Anterior cingulate cortex (tissue), 58 donors: Measurements from ENCODE around the gene LRP10.
"Not testable (repeated sequence)": the region's sequence is repeated elsewhere in the genome, so short reads cannot be mapped to it uniquely, and the experiment has no call there.

ENCODE experiments used
- DNase-seq, 58 donors: peaks; one replicate each; lab custom pipeline; 2025; lab: John Stamatoyannopoulos, UW

Gene LRP10

DNA sequence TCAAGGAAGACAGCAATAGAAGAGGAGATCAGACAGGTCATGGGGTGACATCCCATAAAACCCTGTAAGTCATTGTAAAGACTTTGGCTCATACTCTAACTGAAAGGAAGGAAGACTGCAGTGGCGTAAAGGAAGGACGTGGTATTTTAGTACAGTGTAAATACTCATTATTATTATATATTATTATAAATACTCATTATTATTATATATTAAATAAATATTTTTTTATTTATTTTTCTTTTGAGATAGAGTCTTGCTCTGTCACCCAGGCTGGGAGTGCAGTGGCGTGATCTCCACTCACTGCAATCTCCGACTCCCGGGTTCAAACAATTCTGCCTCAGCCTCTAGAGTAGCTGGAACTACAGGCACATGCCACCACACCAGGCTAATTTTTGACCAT is 15.1 kb upstream of the LRP10 start:
- DNase-seq, result no peak

DNA sequence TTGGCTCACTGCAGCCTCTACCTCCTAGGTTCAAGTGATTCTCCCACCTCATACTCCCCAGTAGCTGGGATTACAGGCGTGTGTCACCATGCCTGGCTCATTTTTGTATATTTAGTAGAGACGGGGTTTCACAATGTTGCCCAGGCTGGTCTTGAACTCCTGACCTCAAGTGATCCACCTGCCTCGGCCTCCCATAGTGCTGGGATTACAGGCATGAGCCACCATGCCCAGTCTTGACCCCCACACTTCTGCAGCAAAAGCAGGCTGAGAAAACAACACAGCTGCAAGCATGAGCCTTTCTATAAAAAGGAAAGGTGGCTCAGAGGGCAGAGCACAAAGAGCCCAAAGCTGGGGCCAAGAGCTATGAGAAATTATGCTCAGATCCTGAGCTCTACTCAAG is 11.2 kb upstream of the LRP10 start:
- not testable (repeated sequence) for DNase-seq

DNA sequence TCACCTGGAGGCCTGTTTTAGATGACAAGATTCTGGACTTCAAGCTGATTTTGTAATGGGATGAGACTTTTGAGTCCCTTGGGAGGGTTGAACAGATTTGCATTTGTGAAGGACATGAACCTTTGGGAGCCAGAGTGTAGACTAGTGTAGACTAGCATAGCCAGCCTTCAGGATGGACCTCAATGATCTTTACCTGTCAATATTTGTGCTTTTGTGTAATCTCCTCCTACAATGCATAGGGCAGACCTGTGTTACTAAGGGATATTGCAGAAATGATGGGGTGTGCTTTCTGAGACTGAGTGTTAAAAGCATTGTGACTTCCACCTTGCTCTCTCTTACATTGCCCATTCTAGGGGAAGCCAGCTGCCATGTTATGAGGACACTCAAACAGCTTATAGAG is 9.9 kb upstream of the LRP10 start:
- DNase-seq, result no peak

DNA sequence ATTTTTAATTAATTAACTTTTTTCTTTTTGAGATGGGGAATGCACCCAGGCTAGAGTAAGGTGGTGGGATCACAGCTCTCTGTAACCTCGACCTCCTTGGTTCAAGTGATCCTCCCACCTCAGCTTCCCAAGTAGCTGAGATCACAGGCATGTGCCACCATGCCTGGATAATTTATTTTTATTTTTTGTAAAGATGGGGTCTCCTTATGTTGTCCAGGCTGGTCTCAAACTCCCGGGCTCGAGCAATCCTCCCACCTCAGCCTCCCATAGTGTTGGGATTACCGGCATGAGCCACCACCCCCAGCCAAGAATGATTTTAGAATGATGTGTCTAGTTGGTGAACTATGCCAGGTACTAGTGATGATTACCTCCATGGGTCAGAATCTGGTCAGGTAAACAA is 6.6 kb upstream of the LRP10 start:
- no peak for DNase-seq

DNA sequence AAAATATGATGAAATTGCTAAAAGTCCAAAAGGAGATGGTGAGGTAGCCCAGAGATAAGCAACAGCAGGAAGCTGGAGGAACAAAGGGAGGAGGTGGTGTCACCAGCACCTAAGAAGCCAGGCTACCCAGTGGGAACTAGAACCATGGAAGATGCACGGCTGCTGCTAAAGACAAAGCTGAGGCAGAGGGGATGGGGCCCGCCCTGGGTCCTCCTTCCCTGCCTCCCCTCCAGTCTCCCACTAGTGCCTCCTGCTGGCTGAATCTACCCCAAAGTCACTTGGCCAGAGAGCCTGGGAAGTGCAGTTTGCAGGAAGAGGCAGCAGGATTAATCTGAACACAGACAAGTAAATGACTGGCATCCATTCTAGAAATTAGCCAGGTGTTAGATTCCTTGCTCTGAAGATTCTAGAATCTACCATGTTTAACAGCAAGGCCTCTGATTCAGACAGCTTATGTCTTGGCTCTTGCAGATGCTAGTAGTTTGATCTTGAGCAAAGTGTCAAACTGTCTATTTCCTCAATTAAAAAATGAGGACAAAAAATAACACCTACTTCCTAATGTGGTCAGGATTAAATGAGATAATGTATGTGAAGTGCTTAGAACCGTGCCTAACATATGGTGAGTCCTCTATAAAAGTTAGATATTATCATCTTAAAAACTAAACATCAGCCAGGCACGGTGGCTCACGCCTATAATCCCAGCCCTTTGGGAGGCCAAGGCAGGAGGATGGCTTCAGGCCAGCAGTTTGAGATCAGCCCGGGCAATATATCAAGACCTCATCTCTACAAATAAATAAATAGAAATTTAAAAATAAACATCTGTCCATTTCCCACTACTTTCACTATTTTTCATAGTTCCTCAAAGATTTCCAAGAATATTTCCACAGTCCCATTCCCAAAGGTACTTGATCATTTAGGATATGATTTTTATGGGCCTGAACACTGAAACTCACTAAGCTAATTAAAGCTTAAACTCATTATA is 5.8 kb upstream of the LRP10 start:
- DNase-seq, result no peak

- DNase-seq, result no peak
These were observed 4.7 kb upstream of the LRP10 start for GRCh38 chr14:22866874-22867273.

DNA sequence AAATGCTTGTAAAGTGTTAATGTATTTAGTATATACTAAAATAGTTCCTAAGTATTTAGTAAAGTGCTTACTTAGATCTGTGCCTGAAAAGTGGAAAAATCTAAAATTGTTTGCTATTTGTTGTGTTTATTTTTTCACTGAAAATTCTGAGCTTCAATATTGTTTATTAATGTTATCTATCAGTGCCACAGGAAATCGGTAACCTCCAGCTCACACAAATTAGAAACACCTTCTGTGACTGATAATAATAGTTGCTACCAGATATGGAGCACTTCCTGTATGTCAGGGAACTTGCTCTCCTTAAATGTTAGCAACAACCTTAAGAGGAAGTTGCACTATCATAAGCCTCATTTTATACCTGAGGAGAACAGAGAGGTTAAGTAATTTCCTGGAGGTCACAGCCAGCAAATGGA is 723 bp upstream of the LRP10 start:
- no peak for DNase-seq

DNA sequence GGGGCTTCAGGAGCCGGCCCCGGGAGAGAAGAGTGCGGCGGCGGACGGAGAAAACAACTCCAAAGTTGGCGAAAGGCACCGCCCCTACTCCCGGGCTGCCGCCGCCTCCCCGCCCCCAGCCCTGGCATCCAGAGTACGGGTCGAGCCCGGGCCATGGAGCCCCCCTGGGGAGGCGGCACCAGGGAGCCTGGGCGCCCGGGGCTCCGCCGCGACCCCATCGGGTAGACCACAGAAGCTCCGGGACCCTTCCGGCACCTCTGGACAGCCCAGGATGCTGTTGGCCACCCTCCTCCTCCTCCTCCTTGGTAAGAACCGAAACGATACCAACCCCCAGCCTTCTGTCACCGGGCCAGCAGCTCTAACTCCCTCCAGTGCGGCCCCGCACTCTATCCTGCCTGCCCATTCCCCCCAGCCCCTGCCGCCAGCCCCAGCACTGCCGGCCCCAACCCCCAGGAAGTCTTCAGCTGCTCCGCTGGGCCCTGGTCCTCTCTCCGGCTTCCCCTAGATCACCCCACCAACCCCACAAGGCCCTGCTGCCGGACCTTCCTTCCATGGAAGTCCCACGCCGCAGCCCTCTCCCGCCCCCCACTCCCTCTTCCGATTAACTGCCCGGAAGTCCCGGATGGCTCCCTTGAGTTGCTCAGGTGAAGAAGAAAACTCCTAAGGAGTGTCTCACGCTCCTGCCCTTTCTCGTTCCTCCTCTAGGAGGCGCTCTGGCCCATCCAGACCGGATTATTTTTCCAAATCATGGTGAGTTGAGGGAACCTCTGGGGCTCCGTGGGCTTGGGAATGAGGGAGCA is 693 bp downstream of the LRP10 start:
- DNase-seq, result peak in 45 of 58 donors; percentile 21 to 79 (median 53)

DNA sequence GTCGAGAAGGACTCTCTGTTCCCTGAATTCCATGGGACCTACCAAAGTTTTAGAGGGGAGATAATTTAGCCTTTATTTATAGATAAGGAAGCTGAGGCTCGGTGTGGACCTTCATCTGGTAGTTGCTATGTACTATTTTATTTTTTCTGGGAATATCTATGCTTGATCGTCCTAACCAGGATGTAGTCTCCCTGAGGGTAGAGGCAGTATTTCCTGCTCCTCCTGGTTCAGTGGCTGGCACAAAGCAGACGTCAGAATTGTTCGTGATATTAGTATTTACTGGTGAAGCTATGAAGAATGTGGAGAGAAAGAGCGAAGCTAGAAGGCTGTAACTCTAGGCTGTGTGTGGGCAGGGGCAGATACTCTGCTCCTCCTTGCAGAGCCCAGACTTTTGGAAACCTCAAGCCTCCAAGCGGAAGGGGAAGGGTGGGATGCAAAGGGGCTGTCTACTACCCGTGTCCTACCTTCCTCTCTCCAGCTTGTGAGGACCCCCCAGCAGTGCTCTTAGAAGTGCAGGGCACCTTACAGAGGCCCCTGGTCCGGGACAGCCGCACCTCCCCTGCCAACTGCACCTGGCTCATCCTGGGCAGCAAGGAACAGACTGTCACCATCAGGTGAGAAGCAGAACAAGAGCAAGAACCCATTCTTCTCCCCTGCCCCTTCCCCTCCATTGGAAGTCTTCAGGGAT is 1.4 kb downstream of the LRP10 start:
- DNase-seq, result no peak

GRCh38 chr14:22875003-22875747 is 3.6 kb downstream of the LRP10 start:
- no peak for DNase-seq

DNA sequence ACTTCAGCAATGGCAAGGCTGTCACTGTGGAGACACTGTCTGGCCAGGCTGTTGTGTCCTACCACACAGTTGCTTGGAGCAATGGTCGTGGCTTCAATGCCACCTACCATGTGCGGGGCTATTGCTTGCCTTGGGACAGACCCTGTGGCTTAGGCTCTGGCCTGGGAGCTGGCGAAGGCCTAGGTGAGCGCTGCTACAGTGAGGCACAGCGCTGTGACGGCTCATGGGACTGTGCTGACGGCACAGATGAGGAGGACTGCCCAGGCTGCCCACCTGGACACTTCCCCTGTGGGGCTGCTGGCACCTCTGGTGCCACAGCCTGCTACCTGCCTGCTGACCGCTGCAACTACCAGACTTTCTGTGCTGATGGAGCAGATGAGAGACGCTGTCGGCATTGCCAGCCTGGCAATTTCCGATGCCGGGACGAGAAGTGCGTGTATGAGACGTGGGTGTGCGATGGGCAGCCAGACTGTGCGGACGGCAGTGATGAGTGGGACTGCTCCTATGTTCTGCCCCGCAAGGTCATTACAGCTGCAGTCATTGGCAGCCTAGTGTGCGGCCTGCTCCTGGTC is 4.3 kb downstream of the LRP10 start:
- DNase-seq, result no peak

DNA sequence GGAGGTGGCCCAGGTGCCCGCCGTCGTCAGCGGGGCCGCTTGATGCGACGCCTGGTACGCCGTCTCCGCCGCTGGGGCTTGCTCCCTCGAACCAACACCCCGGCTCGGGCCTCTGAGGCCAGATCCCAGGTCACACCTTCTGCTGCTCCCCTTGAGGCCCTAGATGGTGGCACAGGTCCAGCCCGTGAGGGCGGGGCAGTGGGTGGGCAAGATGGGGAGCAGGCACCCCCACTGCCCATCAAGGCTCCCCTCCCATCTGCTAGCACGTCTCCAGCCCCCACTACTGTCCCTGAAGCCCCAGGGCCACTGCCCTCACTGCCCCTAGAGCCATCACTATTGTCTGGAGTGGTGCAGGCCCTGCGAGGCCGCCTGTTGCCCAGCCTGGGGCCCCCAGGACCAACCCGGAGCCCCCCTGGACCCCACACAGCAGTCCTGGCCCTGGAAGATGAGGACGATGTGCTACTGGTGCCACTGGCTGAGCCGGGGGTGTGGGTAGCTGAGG is 5.5 kb downstream of the LRP10 start:
- DNase-seq, result no peak

DNA sequence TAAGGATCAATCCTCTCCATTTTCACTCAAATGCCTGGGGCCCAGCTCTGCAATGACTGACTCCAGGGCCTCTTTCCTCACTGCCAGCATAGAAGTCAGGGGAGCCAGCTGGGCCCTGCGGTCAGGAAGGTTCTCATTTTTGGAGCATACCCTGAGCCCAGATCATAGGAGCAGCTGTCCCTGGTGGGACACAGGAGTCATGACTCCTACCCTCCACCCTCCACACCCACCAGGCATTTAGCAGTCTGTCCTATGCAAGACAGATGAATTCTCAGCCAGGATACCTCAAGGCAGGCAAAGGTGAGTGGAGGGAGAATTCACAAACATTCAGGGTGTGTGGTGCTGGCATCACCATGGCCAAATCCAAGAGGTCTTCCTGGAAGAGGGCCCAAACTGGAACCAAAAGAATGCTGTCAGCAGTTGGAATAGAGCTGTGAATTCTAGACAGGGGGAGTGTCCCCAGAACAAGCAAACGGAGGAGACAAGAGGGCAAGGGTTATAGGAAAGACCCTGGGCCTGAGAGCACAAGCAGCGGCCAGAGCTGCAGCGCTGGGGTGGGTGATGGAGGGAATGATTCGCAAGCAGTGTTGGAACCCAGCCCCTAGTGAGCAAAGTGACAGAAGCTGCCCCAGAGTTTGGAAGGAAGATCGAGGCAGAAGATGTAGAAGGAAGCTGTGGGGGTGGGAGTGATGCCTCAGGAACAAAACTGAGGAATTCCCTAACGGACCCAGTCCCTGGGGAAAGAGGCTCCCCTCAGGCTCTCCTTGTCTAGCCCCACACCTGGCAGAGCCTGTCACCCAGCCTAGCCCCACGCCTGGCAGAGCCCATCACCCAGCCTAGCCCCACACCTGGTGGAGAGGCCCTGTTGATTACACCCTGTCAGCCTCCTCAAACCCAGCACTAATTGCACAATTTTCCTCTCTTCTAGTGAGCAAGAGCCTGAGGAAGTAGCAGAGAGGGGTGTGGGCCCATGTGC is 7.0 kb downstream of the LRP10 start:
- DNase-seq, result no peak

- DNase-seq, result no peak
These were observed 10.5 kb downstream of the LRP10 start for GRCh38 chr14:22882064-22882463.

DNA sequence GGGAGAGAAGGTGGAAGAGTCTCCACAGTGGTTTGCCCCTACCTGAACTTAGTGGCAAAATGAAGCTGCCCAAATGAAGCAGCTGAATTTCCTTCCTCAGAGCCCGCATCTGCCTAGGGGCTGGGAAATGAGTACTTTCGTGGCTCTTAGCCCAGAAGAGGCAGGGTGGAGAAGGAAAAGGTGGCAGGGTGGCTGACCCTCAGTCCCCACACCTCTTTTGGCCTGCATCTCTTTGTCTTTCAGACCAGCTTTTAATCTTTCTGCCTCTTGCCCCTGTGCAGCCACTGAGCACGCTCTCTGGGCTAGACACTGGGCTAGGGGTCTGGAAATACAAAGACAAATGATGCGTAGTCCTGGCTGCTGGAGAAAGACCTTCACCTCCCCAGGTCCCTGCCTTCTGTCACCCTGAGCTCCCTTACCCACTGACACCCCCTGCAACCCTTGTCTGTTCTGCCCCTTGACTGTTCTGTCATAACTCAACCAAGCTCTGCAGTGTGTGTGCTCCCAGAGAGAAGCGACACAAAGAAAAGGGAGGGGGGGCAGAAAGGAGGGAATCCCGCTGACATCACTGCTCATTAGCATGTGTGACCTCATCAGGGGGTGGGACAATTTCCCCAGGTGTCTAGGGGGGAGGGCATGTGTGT is 11.1 kb downstream of the LRP10 start:
- peak in 26 of 58 donors; percentile 10 to 66 (median 30) for DNase-seq

DNA sequence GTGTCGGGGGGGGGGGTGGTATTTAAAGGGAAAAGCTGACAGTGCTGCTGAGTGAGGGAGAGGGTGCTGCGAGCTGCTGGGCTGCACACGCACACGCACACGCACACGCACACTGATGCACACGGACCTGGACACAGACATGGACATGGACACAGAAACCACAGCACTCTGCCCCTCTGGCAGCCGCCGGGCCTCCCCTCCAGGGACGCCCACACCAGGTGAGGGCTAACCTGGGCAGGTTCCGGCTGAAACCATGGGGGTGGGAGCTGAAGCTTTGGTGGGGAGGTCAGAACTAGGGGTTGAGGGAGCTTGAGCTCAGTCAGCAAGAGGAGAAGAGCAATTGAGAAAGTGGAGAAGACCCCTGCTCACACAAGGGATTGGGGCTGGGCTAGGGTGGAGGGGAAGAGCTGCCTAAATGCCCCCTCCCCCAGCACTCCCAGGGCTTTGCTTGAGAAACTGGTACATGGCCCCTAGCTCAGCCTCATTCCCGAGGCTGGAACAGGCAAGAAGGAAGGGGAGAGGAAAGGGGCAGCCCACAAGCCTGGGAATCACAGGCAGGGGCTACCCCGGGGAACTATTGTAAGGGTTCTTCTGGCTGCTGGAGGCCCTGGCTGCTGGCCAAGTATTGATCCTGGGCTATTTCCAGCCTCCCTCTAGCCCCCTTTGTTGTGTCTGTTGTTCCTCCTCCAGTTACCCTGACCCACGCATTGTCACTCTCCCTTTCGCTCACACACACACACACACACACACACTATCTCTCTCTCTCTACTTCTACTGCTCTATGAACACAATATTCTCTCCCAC is 11.8 kb downstream of the LRP10 start, which contains the start of gene REM2:
Gene REM2, plus strand, starts transcription at position 50 of the 804 bp plus-strand sequence. Its CDS starts 66 bp downstream, at position 116.
- DNase-seq, result peak in 4 of 58 donors; percentile 18 to 45 (median 30)
